GM19463 (cell line): ENCODE results near the gene CYBB.

Source experiments
- ATAC-seq: cut with Tn5 transposase; IDR thresholded peaks from one replicate; pipeline ENCODE4 v1.9.1; 2021; ENCODE audit warnings: mild to moderate bottlenecking, moderate library complexity; ENCODE audit not compliant: unreplicated experiment

The CYBB gene

DNA sequence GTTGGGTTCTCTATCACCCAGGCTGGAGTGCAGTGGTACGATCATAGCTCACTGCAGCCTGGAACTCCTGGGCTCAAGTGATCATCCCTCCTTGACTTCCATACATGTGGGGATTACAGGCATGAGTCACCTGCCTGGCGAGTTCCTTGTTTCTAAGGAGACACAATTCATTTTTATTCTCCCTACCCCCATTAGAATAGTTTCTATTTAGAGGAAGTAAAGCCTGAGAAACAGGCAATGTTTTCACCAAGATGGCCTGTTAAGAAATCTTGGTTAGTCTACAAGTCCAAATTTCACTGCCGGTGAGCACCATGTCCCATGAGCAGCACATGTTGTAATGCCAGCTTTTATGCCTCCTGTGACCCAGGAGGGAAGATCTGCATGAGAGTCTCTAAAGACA, 5.7 kb downstream of the CYBB start:
- no peak for ATAC-seq

DNA sequence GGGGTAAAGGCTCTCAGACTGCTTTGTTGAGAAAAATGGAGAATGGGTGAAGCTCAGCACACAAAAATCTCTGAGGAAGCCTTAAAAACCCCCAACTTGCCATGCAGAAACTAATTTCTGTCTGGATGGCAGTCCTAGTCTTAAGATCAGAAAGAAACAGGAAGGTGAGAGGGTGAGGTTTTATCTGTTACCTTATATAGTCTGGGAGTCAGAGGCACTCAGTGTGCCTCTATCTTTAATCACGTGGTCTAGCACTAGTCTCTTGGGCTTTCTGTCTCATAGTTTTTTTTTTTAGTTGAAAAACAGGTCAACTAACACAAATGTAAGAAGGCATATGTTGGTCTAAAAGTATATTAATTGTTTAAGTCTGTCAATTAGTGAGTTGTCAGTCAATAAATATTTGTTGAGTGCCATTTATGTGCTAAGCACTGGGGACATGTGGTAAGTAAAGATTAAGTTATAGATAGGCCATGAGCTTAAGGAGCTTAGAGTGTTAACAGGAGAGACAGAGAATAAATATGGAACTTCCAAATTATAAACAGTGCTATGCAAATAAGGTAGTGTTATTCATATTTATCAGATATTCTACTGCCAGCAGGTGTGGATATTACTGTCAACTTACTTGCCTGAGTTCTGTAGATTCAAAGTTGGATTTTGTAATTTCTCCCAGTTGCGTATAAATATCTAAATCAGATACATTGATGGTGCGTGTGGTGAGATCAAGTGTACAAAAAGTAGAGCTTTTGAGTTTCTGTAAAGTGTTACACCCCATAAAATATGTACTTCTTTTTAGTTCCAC, 7.0 kb downstream of the CYBB start:
- ATAC-seq: peak; percentile 70

DNA sequence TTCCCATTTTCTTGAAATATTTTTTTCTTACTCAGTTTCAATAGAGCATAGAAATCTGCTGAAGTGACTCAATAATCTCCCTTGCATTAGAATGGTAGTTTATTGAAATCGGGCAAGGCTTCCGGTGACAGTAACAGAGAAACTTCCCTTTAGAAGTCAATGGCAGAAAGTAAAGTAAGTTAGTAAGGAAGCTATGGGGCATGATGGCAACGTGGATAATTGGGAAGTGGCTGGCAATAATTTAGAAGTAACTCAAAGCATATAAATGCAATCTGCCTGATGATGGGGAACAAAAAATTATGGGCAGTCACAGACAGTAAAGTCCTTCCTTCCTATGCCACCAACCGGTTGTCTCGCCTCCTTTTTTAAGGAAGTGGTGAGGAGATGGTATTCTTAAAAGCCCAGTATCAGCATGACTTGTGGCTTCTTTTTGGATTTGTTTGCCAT, 7.6 kb downstream of the CYBB start:
- peak; percentile 60 for ATAC-seq

DNA sequence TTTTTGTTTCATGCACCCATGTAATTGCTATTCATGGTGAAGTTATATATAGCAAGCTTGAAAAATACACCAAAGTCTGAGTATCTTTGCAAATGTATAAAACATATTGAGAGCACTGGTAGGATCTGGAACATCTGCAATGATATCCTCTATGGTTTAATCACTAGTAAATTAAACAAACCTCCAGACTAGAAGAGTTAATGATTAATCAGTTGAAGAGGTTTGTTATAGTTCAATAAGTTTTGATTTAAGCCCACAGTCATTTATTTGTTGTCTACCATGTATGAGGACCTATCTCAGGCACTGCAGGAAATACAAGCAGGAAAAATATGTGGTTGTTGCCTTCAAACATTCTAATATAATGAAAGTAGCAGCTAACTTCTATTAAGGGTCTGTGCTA, 16.5 kb downstream of the CYBB start:
- no peak for ATAC-seq

DNA sequence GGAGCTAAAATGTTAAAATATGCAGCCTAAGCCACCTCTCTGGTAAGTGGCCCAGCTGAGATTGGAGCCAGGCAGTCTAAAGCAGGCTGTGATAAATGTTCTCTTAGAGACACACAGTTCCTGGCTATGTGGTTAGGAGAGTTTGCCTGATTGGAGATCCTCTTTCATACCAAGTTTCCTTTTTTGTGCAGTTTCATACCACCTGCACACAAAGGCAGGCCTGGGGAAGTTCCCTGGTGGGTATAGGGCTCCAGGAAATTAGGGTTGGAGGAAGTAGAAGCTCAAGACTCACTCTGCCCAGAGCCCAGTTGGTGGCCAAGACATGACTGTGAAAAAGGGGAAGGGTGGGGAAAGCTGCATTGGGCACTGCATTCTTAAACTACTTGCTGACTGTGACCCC, 16.9 kb downstream of the CYBB start:
- peak; percentile 86 for ATAC-seq

DNA sequence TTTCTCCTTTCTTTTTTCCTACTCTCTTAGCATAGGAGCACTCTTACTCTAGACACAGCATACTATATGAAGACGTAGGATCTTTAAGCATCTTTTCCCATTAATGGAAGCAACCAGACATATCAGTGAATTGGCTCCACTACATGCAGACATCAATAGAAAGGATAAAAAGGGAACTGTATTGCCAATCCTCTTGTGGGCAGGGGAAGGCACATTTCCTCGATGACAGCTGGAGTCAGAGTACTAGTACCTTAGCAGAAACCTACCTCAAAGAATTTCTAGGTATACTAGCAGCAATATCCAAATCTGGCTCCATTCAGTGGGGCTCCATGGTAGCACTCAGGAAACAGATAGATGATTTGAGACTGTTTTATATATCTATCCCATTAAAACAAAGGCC, 20.1 kb downstream of the CYBB start:
- ATAC-seq: no peak

DNA sequence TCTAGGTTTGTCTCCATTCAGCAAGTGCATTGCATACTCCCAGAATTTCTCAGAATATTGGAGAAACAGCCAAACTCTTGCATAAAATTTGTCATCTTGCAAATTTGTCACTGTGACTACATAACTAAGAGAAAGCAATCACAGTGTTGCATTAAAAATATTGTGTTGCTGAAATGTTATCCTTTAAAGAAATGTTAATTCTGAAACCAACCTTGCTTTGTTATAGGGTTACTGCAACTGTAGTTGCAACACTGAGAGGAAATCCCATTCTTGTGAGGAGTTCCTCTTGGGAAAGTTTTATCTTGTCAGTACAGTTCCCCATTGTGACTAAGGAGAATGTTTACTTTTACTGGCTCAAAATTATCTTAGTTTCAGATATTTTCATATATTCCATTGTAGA, 20.9 kb downstream of the CYBB start:
- ATAC-seq: no peak

DNA sequence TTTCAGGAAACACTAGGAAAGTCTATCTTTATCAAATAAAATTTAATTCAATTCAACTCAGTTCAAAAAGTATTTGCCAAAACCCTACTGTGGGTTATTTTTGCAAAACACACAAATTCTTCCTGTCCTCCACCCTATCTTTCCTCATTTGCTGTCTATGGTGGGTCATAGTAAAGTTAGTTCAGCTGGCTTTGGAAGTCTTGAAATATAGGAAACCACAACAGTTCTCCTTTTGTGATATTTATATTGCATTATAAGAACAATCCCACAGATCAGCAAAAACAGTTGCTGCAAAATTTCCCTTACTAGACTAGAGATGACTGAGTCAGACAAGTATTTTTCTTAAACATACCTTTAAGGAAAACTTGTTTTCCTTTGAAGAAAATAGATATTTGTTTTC, 22.2 kb downstream of the CYBB start:
- no peak for ATAC-seq

DNA sequence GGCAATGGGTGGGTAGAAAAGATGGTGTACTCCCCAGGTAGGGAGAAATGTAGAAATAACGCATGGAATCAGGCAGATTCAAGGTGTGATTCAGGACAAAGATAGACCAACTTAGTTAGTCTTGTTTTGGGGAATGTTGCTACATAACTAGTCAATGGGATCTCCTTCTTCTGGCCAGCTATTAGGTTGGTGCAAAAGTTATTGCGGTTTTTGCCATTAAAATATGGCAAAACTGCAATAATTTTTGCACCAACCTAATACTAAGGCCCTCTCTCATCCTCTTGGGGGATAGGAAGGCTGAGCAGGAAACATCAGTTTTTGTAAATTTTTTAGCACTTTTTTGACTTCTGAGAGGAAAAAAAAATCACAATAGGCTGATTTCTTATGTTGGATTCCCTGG, 23.2 kb downstream of the CYBB start:
- ATAC-seq: no peak

DNA sequence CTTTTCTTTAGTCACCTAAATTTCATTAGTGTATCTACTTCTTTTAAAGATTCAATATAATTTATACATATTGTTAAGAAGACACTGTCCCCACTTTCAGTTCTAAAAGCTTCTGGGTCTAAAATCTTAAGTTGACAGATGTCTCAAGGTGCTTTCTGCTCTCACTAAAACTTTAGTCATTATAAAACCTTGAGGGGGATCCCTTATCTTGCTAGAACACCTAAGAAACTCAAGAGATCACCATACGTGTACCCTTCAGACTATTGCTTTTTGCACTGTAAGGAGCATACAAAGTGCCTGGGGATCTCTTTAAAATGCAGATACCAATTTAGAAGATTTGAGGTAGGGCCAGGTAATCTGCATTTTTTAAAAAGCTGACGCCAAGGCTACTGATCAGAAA, 30.1 kb downstream of the CYBB start:
- no peak for ATAC-seq

DNA sequence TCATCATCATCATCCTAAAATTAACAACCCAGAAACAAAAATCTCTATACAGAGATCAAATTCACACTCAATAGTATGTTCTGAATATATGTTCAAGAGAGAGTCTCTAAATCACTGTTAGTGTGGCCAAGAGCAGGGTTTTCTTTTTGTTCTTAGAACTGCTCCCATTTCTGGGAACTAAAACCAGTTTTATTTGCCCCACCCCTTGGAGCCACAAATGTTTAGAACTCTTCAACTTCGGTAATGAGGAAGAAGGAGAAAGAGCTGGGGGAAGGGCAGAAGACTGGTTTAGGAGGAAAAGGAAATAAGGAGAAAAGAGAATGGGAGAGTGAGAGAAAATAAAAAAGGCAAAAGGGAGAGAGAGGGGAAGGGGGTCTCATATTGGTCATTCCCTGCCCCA, 32.3 kb downstream of the CYBB start:
- no peak for ATAC-seq

DNA sequence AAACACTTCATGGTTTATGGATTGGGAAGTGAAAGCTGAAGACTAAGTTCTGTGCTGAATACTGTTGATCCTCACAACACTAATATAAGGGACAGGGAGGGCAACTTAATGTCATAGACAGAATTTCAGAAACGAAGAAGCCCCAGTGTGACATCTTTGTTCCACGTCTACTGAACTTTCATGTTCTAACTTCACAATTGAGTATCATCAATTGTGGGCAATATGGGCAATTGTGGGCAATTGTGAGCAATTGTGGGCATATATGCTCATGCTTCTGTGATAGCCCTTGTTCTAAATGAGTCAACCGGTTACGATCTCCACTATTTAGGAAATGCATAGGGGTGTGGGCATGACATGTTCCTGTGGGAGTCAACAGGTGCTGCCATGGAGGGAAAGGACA, 33.7 kb downstream of the CYBB start:
- ATAC-seq: no peak

DNA sequence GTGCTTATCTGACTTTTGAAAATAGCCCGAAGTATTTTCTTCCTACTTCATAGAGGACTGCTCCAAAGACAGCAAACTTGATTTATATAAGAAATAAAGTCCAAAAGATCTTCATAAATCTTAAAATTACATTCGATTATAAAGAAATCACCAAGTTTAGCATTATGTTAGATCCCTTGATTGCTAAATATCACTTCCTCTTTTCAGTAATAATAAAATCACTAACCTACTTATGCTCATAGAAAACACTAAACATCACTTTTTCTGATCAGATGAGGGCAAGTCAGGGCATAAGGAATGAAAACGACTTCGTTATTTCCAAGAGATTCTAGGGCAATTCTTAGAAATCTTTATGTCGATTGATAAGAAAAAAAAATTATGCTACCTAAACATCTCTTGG, 35.5 kb downstream of the CYBB start:
- ATAC-seq: no peak

DNA sequence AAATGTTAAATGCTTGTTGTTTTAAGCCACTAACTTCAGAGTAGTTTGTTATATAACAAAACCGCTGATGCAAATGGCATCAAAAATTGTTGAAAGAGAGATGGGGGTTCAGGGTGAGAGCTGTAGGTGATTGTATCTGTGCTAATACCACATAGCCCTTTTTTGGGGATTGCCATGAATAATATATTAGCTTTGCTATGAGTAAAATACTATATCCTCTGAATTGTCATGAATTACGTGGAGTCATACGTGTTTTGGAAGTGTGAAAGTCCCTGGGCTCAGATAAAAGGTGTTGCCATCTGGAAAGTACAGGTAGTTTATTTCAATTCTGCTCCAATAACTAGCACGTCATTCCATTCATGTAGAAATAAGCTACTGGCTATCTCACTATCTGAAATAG, 36.9 kb downstream of the CYBB start:
- ATAC-seq: no peak

DNA sequence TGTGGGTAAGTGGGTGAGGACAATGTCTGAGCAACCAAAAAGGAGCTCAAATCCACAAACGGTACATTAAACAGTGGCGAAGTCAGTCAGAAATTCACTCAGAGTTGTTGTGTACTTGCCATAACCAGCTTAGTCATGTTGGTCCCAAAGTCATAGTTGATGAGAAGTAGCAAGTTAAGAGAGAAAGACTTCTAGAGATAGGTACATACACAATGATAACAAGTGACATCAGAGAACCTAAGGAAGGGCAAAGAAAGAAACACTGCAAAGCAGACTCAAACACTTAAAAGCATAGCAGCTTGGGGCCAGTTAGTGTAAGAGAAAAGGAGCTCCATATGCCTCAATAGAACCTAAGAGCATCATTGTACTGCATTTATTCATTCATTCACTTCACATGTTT, 37.3 kb downstream of the CYBB start:
- no peak for ATAC-seq

DNA sequence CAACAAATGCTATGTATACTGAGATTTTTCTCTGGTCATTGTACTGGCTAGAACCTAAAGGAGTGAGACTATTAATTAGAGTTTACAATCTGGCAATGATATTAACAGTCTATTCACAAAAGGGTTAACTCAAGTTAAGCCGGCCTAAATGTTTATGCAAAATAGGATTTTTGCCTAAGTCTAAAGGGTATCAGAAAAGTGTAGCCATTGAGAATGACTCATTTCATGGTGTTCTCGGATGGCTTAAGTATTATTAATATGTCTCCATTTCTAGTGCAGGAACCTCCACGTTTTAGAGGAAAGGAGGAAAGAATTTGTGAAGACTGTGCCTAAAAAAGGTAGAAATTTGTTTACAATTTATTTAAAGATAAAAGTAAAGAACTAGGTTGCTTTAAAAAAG, 37.7 kb downstream of the CYBB start:
- ATAC-seq: no peak

DNA sequence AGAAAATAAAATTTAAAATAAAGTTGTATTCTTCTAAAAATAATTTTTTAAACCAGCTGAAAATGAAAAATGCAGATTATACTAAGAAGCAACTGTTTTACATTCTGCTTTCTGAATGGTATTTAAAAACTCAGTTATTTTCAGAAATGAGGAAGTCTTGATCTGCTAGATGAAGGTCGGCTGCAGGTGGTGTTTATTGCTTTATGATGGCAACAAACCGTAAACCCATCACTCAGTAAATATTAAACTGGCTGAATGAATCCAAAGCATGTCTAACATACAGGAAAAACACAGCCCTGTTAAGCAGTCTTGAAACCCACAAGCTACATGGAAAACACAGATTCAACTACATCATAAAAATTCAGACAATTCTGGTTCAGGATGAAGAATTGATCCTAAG, 38.2 kb downstream of the CYBB start:
- peak; percentile 35 for ATAC-seq

DNA sequence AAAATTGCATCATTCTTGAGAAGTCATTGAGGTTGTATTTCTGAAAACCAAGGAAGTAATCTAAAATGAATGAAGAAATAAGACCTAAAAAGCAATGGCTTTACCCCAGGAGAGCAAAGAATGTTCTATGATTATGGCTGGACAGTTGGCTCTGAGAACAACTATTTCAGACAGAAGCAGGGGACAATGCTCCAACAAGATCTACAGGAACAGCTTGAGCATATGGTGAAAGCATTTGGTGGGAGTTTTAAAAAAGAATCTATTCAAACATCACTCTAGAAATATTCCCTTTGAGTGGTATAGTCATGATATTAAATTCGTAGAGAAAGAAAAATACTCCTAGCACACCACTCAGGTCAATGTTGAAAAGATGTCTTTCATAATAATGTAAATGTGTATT, 40.8 kb downstream of the CYBB start:
- no peak for ATAC-seq

DNA sequence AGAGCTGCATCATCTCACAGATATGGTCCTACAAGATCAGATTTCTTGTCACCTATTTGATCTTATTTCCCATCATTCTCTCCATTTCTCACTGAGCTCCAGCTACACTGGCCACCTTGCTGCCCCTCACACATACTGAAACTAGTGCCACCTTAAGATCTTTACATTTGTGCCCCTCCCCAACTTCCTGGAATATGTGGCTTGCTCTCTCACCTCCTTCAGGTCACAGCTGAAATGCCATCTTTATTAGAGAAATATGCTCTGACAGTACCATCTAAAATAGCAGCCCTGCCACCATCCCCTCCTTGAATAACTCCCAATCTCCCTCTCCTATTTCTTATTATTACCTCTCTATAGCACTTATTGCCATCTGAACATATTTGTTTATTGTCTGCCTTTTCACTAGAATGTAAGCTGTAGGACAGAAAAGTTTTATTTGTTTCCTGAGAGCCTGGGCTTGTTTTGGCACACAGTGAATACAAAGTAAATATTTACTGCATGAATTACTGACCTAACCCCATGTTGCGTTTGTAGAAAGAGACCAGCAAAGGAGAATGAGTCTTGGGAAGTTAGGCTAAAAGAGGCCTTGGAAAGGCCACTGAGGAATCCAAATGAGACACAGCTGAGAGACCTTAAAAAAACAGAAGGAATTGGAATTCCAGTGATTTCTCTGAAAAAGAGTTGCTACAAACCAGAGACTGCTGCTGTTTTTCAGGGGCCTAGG, 44.8 kb downstream of the CYBB start:
- ATAC-seq: no peak

DNA sequence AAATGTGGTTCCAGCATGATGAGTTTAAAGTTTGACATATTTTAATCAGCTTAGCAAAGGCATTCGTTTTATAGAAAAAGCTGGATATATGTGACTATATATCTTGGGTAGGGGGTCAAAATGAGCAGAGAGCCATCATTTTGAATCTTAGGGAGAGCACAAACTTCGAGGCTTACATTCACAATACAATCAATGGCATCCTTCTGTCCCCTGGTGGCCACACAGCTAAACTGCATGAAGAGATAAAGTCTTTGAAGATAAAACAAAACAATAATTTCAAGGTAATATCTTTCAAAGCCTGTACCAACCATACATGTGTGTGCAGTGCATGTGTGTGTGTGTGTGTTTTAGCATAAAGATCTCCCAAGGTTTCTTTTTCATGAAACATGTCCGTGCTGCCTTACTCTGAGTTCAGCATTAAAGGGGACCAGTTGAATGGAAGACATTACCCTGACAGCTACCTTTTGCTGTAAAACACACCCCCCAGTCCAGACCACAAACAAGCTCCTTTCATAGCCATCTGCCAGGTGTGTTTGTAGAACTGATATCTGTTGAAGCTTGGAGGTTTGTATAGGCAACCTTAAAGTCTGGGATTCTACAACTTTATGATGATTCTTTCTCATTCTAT, 45.5 kb downstream of the CYBB start:
- peak; percentile 62 for ATAC-seq

DNA sequence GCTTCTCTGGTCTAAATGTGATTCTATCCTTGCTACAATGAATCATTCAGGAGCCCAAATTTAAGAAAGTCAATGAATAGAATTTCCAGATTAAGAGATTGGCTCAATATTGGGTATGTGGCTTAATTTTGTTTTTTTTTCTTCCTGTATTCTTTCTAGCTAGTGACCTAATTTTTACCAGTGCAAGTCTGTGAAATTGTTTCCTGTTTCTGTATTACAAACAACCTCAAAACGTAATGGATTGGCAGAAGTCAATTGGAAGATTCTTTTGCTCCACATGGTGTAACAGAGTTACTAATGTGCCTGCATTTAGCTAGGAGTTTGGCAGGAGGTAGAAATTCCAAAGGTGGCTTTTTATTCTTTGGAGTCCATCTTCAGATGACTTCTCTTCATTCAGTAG, 49.9 kb downstream of the CYBB start:
- no peak for ATAC-seq

DNA sequence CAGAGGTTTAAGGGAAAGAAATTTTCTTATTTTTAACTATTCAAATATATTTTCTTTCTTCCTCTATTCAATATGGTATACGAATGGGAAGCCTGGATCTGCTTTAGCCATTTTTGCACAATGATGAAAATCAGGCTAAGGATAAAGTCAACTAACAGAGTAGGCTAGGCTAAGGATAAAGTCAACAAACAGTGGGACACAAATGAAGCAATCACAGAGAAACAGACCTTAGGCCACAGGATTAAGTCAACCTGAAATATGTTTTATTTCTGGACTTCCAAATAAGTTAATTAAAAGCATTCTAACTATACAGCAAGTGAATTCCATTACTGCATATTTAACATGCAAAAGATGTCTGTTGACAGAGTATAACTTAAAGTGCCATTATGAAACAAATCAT, 50.5 kb downstream of the CYBB start:
- no peak for ATAC-seq
